ENCODE results near the gene GAB2.
"Not testable (repeated sequence)": the region's sequence is repeated elsewhere in the genome, so short reads cannot be mapped to it uniquely, and the experiment has no call there.

Gene GAB2

GRCh38 chr11:78376858-78377257 lies 40.8 kb downstream of the GAB2 start:
- H3K4me3 ChIP-seq (ENCODE audit: low read length): no peak overlapping the region
- no peak for DNase-seq (ENCODE audit: low read depth, low spot score)

- no peak overlapping the region for H3K4me3 ChIP-seq (ENCODE audit: low read length)
- no peak for DNase-seq (ENCODE audit: low read depth, low spot score)
These were observed 42.7 kb downstream of the GAB2 start for GRCh38 chr11:78374917-78375316.

DNA sequence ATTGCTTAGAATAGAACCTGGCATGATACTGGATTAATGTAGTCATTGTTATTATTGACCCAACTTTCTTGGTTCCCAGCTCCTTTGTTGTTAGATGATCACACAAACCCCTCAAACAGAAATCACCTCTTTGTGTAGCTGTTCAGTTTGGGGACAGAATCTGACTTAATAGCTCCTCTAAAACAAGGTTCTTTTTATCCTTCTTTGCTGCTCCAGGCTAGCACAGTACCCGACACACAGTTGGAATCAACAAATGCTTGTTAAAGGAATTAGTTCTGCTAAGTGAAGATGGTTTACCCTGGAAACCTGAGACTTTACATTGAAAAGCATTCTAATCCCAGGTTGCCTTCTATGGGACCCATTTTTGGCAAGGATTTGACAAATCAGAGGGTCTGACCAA lies 43.9 kb downstream of the GAB2 start:
- no peak for DNase-seq (ENCODE audit: low read depth, low spot score)
- H3K4me3 ChIP-seq (ENCODE audit: low read length): no peak overlapping the region

DNA sequence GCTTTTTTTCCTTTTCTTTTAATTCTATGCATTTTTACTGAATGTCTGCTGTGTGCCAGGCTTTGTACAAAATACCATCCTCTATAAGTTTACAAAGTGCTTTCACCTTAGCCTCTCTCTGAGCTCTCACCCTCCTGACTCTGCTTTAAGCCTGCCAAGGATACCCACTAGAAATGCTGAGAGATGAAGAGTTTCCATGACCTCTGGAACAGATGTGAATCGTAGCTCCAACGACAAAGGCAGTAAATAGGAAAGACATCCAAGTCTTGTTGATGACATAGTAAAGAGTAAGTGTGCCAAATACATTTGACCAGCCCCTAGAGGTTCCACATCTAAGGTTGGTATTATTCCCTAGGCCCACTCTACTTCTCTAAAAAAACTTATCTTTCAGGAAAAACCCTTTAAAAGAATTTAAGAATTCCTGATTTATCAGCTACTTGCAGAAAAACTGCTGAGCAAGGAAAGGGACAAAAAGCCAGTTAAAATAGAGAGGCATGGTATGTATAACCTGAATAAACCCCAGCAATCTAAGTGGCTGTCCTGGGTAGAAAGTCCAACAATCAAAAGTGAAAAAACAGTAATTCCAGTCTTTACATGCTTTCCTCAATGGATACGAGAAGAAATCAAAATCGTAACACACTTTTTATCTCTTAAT lies 45.4 kb downstream of the GAB2 start:
- no peak for DNase-seq (ENCODE audit: low read depth, low spot score)

DNA sequence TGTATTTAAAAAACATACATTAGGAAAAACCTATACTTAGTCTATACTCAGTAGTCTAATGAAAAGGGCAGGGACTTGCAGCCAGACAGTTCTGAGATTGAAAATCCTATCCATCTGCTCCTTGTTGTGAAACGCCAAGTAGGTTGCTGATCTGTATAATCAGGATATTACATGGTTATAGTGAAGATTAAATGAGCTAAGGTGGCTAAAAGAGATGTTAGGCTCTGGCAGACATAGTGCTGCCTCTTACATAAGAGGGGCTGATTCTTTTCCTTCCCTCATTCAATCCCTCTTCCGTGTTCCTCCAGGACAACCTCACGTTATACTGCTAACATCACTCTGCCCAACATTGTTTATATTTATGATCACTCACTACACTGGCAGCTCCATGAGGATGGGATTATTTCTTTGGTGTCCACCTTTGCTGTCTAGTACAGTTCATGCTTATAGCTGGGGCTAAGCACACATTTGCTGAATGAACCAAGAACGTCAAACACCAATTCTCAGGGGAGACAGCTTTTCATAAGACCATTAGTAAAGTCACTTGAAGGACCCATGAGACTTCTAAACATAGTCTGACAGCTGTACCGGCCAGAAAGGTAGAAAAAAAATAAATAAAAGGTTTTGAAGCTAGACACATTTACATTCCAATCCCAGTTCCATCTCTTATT lies 46.3 kb downstream of the GAB2 start:
- no peak for DNase-seq (ENCODE audit: low read depth, low spot score)
- H3K4me3 ChIP-seq (ENCODE audit: low read length): no peak overlapping the region

More for the DNA sequence above, 45.4 kb downstream of the GAB2 start:
- H3K4me3 ChIP-seq (ENCODE audit: low read length): no peak overlapping the region

DNA sequence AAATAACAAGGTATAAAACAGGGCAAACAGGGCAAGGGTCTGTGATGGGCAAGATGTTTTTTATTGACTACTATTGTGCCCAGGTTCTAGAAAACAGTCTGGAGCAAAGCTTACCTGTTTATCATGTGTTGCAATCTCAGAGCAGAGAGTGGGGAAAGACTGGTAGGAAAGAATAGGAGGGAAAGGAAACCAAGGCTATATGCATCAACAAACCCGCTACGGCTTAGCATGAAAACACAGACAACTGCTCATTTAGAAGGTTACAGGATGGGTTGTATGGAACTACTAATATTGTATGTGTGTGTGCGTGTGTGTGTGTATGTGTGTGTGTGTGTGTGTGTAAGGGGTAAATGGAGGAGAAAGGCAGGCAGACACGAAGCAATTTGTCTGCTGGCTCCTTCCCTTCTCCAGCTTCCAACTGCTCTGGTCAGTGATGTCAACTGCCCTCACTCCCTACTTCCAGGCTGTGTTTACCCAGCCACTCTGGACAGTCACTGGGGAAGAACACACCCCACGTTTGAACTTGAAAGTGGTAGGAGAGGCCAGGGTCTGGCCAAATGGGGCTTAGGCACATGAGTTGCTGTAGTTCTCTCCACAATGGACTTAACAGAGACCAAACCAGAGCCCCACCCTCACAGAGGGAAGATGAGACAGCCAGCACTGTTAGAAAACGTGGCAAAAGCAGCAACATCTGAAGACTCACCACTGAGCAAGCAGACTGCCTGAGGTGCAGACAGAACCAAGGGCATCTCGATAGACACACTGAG lies 47.0 kb downstream of the GAB2 start:
- no peak overlapping the region for H3K4me3 ChIP-seq (ENCODE audit: low read length)
- DNase-seq (ENCODE audit: low read depth, low spot score): no peak

DNA sequence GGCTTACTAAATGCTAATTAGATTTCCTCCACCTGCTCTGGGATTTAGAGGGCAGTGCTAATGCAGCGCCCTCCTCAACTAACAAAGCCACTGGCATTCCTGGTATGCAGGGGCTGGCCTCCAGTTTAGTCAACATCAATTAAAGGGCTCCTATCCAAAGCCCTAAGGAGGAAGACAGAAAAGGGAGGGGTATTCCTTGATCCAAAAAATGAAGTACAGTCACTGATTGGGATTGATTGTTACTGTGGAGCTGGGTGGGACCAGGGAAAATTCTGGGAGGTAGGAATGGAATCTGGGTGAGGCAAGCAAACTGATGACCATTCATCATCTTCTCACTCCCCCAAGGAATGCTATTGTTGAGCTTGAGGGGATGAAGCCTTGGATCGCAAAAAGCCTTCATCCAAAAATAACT lies 52.2 kb downstream of the GAB2 start:
- no peak for DNase-seq (ENCODE audit: low read depth, low spot score)

DNA sequence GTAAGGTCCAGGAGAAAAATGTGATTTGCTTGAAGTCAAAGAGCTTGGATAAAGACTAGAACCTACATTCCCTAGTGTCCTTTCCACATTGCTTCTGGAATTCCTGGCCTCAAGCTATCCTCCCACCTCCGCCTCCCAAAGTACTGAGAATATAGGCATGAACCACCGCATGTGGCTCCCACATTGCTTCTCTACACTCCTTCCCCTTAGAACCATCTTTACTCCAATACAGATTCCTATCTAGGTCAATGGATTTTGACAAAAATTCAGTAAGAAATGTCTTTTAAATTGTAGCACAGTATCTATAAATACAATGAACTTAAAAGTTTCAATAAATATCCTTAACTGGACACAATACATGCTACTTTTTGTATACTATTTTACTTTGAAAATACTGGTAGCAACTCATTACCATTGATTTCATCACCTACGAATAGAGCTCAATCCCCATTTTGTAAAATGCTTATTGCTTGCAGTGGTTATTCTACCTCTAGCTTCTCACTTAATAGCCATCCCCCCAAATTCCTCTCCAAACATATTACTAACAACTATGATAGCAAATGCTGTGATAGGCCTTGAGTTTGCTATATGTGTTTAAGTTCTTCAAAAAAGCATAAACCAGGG lies 53.4 kb downstream of the GAB2 start:
- H3K4me3 ChIP-seq (ENCODE audit: low read length): no peak overlapping the region
- no peak for DNase-seq (ENCODE audit: low read depth, low spot score)

More for the DNA sequence above, 52.2 kb downstream of the GAB2 start:
- H3K4me3 ChIP-seq (ENCODE audit: low read length): no peak overlapping the region

DNA sequence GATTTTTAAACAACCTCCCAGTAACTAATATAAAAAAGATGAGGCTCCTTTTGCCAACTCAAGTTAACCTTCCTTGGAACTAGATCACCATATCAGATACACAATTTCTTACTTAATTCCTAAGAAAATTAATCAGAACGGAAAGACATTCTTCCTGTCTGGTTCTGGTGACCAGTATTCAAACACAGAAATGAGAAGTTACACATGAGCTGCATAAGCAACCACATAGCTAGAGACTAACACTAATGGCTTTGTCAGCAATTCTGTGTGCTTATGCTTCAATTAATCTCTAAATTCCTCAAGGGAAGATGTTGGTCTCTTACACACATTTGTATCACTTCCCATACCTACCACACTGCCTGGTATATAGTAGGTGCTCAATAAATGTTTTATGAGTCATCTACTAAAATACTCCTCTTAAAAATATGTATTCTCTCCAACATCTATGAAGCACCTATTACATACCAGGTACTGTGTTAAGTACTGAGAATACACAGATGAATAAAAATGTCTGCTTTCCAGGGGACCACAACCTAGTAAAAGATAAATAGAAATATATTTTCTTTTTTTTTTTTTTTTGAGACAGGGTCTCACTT lies 54.5 kb downstream of the GAB2 start:
- no peak for DNase-seq (ENCODE audit: low read depth, low spot score)
- no peak overlapping the region for H3K4me3 ChIP-seq (ENCODE audit: low read length)

- H3K4me3 ChIP-seq (ENCODE audit: low read length): no peak overlapping the region
- no peak for DNase-seq (ENCODE audit: low read depth, low spot score)
These were observed 56.4 kb downstream of the GAB2 start for GRCh38 chr11:78361228-78361627.

GRCh38 chr11:78359921-78360320 lies 57.7 kb downstream of the GAB2 start:
- H3K4me3 ChIP-seq (ENCODE audit: low read length): no peak overlapping the region
- DNase-seq (ENCODE audit: low read depth, low spot score): no peak

GRCh38 chr11:78357924-78358323 lies 59.7 kb downstream of the GAB2 start:
- not testable (repeated sequence) for H3K4me3 ChIP-seq (ENCODE audit: low read length); DNase-seq (ENCODE audit: low read depth, low spot score)

DNA sequence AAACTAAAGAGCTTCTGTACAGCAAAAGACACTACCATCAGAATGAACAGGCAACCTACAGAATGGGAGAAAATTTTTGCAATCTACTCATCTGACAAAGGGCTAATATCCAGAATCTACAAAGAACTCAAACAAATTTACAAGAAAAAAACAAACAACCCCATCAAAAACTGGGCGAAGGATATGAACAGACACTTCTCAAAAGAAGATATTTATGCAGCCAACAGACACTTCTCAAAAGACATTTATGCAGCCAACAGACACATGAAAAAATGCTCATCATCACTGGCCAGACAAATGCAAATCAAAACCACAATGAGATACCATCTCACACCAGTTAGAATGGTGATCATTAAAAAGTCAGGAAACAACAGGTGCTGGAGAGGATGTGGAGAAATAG lies 60.2 kb downstream of the GAB2 start:
- not testable (repeated sequence) for H3K4me3 ChIP-seq (ENCODE audit: low read length); DNase-seq (ENCODE audit: low read depth, low spot score)

GRCh38 chr11:78355742-78356141 lies 61.9 kb downstream of the GAB2 start:
- not testable (repeated sequence) for H3K4me3 ChIP-seq (ENCODE audit: low read length); DNase-seq (ENCODE audit: low read depth, low spot score)

GRCh38 chr11:78355309-78355705 lies 62.3 kb downstream of the GAB2 start:
- no peak overlapping the region for H3K4me3 ChIP-seq (ENCODE audit: low read length)
- DNase-seq (ENCODE audit: low read depth, low spot score): no peak

- H3K4me3 ChIP-seq (ENCODE audit: low read length): no peak overlapping the region
- DNase-seq (ENCODE audit: low read depth, low spot score): no peak
These were observed 63.0 kb downstream of the GAB2 start for GRCh38 chr11:78354408-78355308.

DNA sequence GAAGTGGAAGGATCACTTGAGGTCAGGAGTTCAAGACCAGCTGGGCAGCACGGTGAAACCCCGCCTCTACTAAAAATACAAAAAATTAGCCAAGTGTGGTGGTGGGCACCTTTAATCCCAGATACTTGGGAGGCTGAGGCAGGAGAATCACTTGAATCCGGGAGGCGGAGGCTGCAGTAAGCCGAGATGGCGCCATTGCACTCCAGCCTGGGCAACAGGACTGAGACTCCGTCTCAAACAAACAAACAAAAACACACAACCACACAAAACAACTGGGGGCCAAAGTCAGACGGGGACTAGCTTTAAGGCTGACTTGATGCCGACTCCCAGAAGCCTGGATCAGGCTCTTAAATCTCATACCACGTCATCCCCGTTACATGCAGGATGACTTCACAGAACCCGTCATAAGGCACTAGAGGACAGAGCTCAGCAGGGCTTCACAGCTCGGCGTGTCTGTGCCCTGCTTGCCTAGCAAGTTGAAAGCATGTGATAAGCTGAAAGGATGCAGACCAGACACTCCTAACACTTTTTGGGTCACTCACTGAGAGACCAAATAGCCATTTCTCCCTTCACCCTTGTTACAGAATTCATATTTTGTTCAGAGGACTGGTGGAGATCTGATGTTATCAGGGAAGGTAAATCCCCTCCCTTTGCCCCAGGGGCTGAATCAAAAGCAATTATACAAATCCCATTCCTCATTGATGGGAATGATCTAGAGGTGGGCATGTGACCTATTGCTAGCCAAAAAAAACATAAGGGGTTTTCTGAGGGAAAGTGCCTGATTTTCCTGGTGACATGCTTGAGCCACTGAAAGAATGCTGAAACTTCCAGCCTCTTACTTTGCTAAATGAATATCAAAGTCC lies 65.4 kb downstream of the GAB2 start:
- no peak overlapping the region for H3K4me3 ChIP-seq (ENCODE audit: low read length)
- no peak for DNase-seq (ENCODE audit: low read depth, low spot score)

DNA sequence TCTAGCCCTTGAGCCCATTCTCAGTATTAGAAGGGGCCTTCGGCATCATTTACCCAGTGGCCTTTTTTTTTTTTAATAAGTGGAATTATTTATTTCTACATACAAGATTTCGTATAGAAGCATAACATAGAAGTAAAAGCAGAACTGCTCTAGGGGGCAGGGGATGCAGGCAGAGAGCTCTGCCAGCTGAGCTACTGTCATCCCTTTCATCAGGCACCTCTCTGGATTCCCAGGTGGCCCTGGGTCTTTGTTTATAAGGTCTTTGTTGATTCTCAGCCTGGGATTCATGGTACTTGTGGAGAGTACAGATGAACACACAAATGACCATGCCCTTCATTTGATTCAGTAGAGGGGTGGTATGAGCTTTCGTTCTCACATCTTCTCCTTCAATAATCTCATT lies 66.4 kb downstream of the GAB2 start:
- H3K4me3 ChIP-seq (ENCODE audit: low read length): no peak overlapping the region
- no peak for DNase-seq (ENCODE audit: low read depth, low spot score)
